Measurements from ENCODE around the gene SMG5. TPM values are rescaled to one million over a fixed set of nuclear protein-coding genes. Genes with fewer than 3 reads are reported as not detected.

Gene SMG5
- total and polyA plus RNA-seq, 7 donors = 46.8 to 90.7 (median 72.4) TPM

GRCh38 chr1:156244126-156244525, 38.5 kb downstream of the SMG5 start:
- no peak overlapping the region for H3K27ac ChIP-seq

GRCh38 chr1:156242738-156243137, 39.9 kb downstream of the SMG5 start:
- no peak for TF ChIP-seq CTCF (IDR thresholded peaks at IDR 0.05)
- intact Hi-C loops (cut with DNase I) = no loop called here
- Histone ChIP-seq H3K4me3 (no peak overlapping the region), H3K36me3 (ENCODE audit: insufficient read depth in 1 of 2, low read depth in 1 of 2) (peaks cover 6 to 42% of the 10 kb centered on the region in 2 donors), H3K27ac (no peak overlapping the region), H3K9me3 (no peaks in the 10 kb centered on the region), H3K27me3 (ENCODE audit: insufficient read depth in 3 of 3, low read length in 2 of 3) (peaks cover 0 to 17% (median 10%) of the 10 kb centered on the region in 3 donors), H3K4me1 (peaks cover 9% of the 10 kb centered on the region)
- WGBS, 3 donors = 64 to 74% (median 71%) methylated on average over 10 of the region's 10 CpGs
- ATAC-seq (no peak), DNase-seq (no peak)

More at GRCh38 chr1:156244126-156244525, 38.5 kb downstream of the SMG5 start:
- no peak for TF ChIP-seq CTCF (IDR thresholded peaks at IDR 0.05)
- Histone ChIP-seq H3K4me3 (no peak overlapping the region), H3K4me1 (peaks cover 9% of the 10 kb centered on the region), H3K9me3 (no peaks in the 10 kb centered on the region), H3K36me3 (ENCODE audit: insufficient read depth in 1 of 2, low read depth in 1 of 2) (peaks cover 0 to 32% of the 10 kb centered on the region in 2 donors), H3K27me3 (ENCODE audit: insufficient read depth in 3 of 3, low read length in 2 of 3) (peaks cover 0 to 17% (median 10%) of the 10 kb centered on the region in 3 donors)
- WGBS, 3 donors = 66 to 83% (median 80%) methylated on average over 2 of the region's 2 CpGs
- ATAC-seq (no peak), DNase-seq (no peak)
- intact Hi-C loops (cut with DNase I) = no loop called here

- ATAC-seq = no peak
- Histone ChIP-seq H3K27me3 (ENCODE audit: insufficient read depth in 3 of 3, low read length in 2 of 3) (peaks cover 0 to 17% (median 10%) of the 10 kb centered on the region in 3 donors), H3K9me3 (no peaks in the 10 kb centered on the region), H3K36me3 (ENCODE audit: insufficient read depth in 1 of 2, low read depth in 1 of 2) (peaks cover 6 to 50% of the 10 kb centered on the region in 2 donors), H3K4me3 (no peak within 1 kb of the TSS), H3K4me1 (peaks cover 9% of the 10 kb centered on the region), H3K27ac (no peak within 1 kb of the TSS)
- TF ChIP-seq CTCF (IDR thresholded peaks at IDR 0.05) = no peak
- intact Hi-C loops (cut with DNase I) = no loop called here
- DNase-seq = peak in 1 of 2 donors; percentile 35
- WGBS, 3 donors = 73 to 84% (median 83%) methylated on average over 13 to 14 of the region's 14 CpGs
Observed at GRCh38 chr1:156241926-156242325, 40.7 kb downstream of the SMG5 start, which contains the start of gene BGLAP. TSS of gene BGLAP (plus strand) at chr1:156242184. CDS start at chr1:156242232, 48 bp downstream.

- no peak for ATAC-seq
- no peak overlapping the region for H3K4me3 ChIP-seq
- TF ChIP-seq CTCF (IDR thresholded peaks at IDR 0.05) = no peak
- no peak overlapping the region for H3K27ac ChIP-seq
- 64 to 69% (median 64%) methylated on average over 14 to 15 of the region's 15 CpGs for WGBS, 3 donors
- peaks cover 9% of the 10 kb centered on the region for H3K4me1 ChIP-seq
- H3K27me3 ChIP-seq (ENCODE audit: insufficient read depth in 3 of 3, low read length in 2 of 3) = peaks cover 0 to 14% (median 10%) of the 10 kb centered on the region in 3 donors
- intact Hi-C loops (cut with DNase I) = no loop called here
- H3K9me3 ChIP-seq = no peaks in the 10 kb centered on the region
- H3K36me3 ChIP-seq (ENCODE audit: insufficient read depth in 1 of 2, low read depth in 1 of 2) = peaks cover 6 to 55% of the 10 kb centered on the region in 2 donors
- DNase-seq = peak in 1 of 2 donors; percentile 56
Observed at GRCh38 chr1:156241311-156241811, 41.3 kb downstream of the SMG5 start.

DNA sequence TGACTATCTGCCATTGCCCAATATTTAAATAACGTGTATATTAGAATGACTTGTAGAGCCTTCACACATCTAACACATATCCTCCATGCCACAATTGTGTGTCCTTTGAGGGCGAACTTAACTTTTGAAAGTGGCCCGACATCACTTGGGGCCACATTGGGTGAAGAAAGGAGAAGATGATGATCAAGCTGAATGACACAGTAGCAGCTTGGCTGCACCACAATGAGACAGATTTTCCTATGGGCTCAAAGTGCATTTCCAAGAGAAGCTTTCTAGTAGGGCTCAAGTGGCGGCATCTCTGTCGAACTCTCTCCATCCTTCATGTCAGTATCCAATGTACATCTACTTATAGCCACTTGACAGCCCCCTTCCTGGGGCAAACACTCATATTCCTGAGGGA, 44.4 kb downstream of the SMG5 start:
- WGBS, 3 donors = 94 to 97% (median 97%) methylated on average over 5 of the region's 5 CpGs
- Histone ChIP-seq H3K9me3 (no peaks in the 10 kb centered on the region), H3K4me3 (no peak overlapping the region), H3K4me1 (no peaks in the 10 kb centered on the region), H3K27me3 (ENCODE audit: insufficient read depth in 3 of 3, low read length in 2 of 3) (no peaks in the 10 kb centered on the region), H3K27ac (no peak overlapping the region), H3K36me3 (ENCODE audit: insufficient read depth in 1 of 2, low read depth in 1 of 2) (peaks cover 11 to 84% of the 10 kb centered on the region in 2 donors)
- DNase-seq (no peak), ATAC-seq (no peak)
- TF ChIP-seq CTCF (IDR thresholded peaks at IDR 0.05) = no peak
- intact Hi-C loops (cut with DNase I) = no loop called here

Measured in psoas muscle (tissue), 8 donors.